BLaER1 treated with 17β-estradiol and CSF1 and Interleukin-3, amounts not matched to agents 10 nM and 100 nM (cell line): Measurements from ENCODE around the gene BAD.

Experiments
- H3K27ac ChIP-seq, 11 experiments: shearing (Covaris generic); formaldehyde crosslinking; 2 replicates each; pipeline ENCODE4 v1.8.1; 2022
- H3K27me3 ChIP-seq, 11 experiments: shearing (Covaris generic); formaldehyde crosslinking; 2 replicates each; pipeline ENCODE4 v1.8.1; 2022
- H3K36me3 ChIP-seq, 11 experiments: shearing (Covaris generic); formaldehyde crosslinking; 2 replicates each; pipeline ENCODE4 v1.8.1; 2022
- H3K4me1 ChIP-seq, 10 experiments: shearing (Covaris generic); formaldehyde crosslinking; 2 replicates each; pipeline ENCODE4 v1.8.1; 2022
- H3K4me2 ChIP-seq, 11 experiments: shearing (Covaris generic); formaldehyde crosslinking; 2 replicates each; pipeline ENCODE4 v1.8.1; 2022
- H3K4me3 ChIP-seq, 10 experiments: shearing (Covaris generic); formaldehyde crosslinking; 2 replicates each; pipeline ENCODE4 v1.8.1; 2022
- H3K9ac ChIP-seq, 11 experiments: shearing (Covaris generic); formaldehyde crosslinking; 2 replicates each; pipeline ENCODE4 v1.8.1; 2022
- H3K9me3 ChIP-seq, 11 experiments: shearing (Covaris generic); formaldehyde crosslinking; replicated peaks in 1 of 11; 2 replicates each; pipeline ENCODE4 v1.8.1; 2022
- H4K20me1 ChIP-seq, 11 experiments: shearing (Covaris generic); formaldehyde crosslinking; 2 replicates each; pipeline ENCODE4 v1.8.1; 2022
- Cebpa-rat ChIP-seq, 11 experiments: shearing (Covaris generic); IDR thresholded peaks; 2 replicates each; pipeline ENCODE4 v1.8.1; 2022

The BAD gene

GRCh38 chr11:64323373-64323772 lies 38.9 kb upstream of the BAD start:
- Histone ChIP-seq H3K4me1 (peaks cover 11 to 40% (median 31%) of the 10 kb centered on the region in 10 experiments), H3K36me3 (peaks cover 0 to 30% (median 14%) of the 10 kb centered on the region in 11 experiments; a peak in 15 of 22 replicates), H3K27me3 (no peaks in the 10 kb centered on the region), H3K9ac (peak overlapping the region in 4 of 11 experiments; percentile 13 to 41 (median 17); a peak in 2 of 22 replicates), H3K4me2 (peak overlapping the region in 7 of 11 experiments; percentile 36 to 61 (median 45); a peak in 10 of 22 replicates), H3K4me3 (no peak overlapping the region), H4K20me1 (no peaks in the 10 kb centered on the region), H3K9me3 (peaks cover 0 to 11% (median 0%) of the 10 kb centered on the region in 11 experiments; a peak in 9 of 22 replicates), H3K27ac (0 out of 22 replicates have a peak overlapping the region, but pooled peaks of 2 of the 11 experiments have one; percentile 7 to 36)
- TF ChIP-seq Cebpa-rat (IDR thresholded peaks at IDR 0.05): no peak

- no peak overlapping the region for H3K4me3 ChIP-seq
- H4K20me1 ChIP-seq: no peaks in the 10 kb centered on the region
- TF ChIP-seq Cebpa-rat (IDR thresholded peaks at IDR 0.05): no peak
- peak overlapping the region in 4 of 11 experiments; percentile 16 to 47 (median 24); a peak in 3 of 22 replicates for H3K9ac ChIP-seq
- no peaks in the 10 kb centered on the region for H3K27me3 ChIP-seq
- H3K27ac ChIP-seq: peak overlapping the region in 2 of 11 experiments; percentile 36 to 38; a peak in 3 of 22 replicates
- peaks cover 11 to 40% (median 31%) of the 10 kb centered on the region in 10 experiments for H3K4me1 ChIP-seq
- H3K4me2 ChIP-seq: peak overlapping the region in 8 of 11 experiments; percentile 20 to 61 (median 44); a peak in 15 of 22 replicates
- peaks cover 0 to 11% (median 0%) of the 10 kb centered on the region in 11 experiments; a peak in 9 of 22 replicates for H3K9me3 ChIP-seq
- H3K36me3 ChIP-seq: peaks cover 0 to 30% (median 14%) of the 10 kb centered on the region in 11 experiments; a peak in 15 of 22 replicates
Measured at GRCh38 chr11:64322925-64323260, 38.4 kb upstream of the BAD start.

- peak overlapping the region in 3 of 11 experiments; percentile 10 to 28 (median 17); a peak in 2 of 22 replicates for H3K9ac ChIP-seq
- H3K27me3 ChIP-seq: no peaks in the 10 kb centered on the region
- H3K36me3 ChIP-seq: peaks cover 0 to 30% (median 14%) of the 10 kb centered on the region in 11 experiments; a peak in 17 of 22 replicates
- H3K9me3 ChIP-seq: no peaks in the 10 kb centered on the region
- peak overlapping the region in 4 of 11 experiments; percentile 1 to 38 (median 16); a peak in 2 of 22 replicates for H3K27ac ChIP-seq
- H3K4me1 ChIP-seq: peaks cover 14 to 43% (median 33%) of the 10 kb centered on the region in 10 experiments
- H3K4me2 ChIP-seq: no peak overlapping the region
- H4K20me1 ChIP-seq: peaks cover 0 to 6% (median 0%) of the 10 kb centered on the region in 11 experiments; a peak in 5 of 22 replicates
- H3K4me3 ChIP-seq: no peak overlapping the region
- no peak for TF ChIP-seq Cebpa-rat (IDR thresholded peaks at IDR 0.05)
Measured at GRCh38 chr11:64321533-64321932, 37.1 kb upstream of the BAD start.

GRCh38 chr11:64321026-64321425 lies 36.6 kb upstream of the BAD start:
- no peak overlapping the region for H3K4me2 ChIP-seq
- H4K20me1 ChIP-seq: peaks cover 0 to 11% (median 5%) of the 10 kb centered on the region in 11 experiments; a peak in 11 of 22 replicates
- no peak for TF ChIP-seq Cebpa-rat (IDR thresholded peaks at IDR 0.05)
- no peak overlapping the region for H3K4me3 ChIP-seq
- H3K9me3 ChIP-seq: no peaks in the 10 kb centered on the region
- H3K27me3 ChIP-seq: no peaks in the 10 kb centered on the region
- peaks cover 19 to 48% (median 38%) of the 10 kb centered on the region in 10 experiments for H3K4me1 ChIP-seq
- H3K27ac ChIP-seq: peak overlapping the region in 4 of 11 experiments; percentile 1 to 38 (median 16); a peak in 3 of 22 replicates
- peak overlapping the region in 6 of 11 experiments; percentile 10 to 29 (median 18); a peak in 1 of 22 replicates for H3K9ac ChIP-seq
- peaks cover 5 to 34% (median 19%) of the 10 kb centered on the region in 11 experiments; a peak in 21 of 22 replicates for H3K36me3 ChIP-seq

GRCh38 chr11:64320556-64320955 lies 36.1 kb upstream of the BAD start:
- peaks cover 24 to 53% (median 42%) of the 10 kb centered on the region in 10 experiments for H3K4me1 ChIP-seq
- peaks cover 9 to 38% (median 24%) of the 10 kb centered on the region in 11 experiments for H3K36me3 ChIP-seq
- 0 out of 22 replicates have a peak overlapping the region, but pooled peaks of 2 of the 11 experiments have one; percentile 13 to 19 for H3K9ac ChIP-seq
- peak overlapping the region in 1 of 11 experiments; percentile 38; a peak in 1 of 22 replicates for H3K27ac ChIP-seq
- H3K27me3 ChIP-seq: no peaks in the 10 kb centered on the region
- H3K4me3 ChIP-seq: no peak overlapping the region
- no peaks in the 10 kb centered on the region for H3K9me3 ChIP-seq
- H4K20me1 ChIP-seq: peaks cover 0 to 16% (median 9%) of the 10 kb centered on the region in 11 experiments; a peak in 14 of 22 replicates
- TF ChIP-seq Cebpa-rat (IDR thresholded peaks at IDR 0.05): no peak
- 0 out of 22 replicates have a peak overlapping the region, but pooled peaks of 1 of the 11 experiments have one; percentile 96 for H3K4me2 ChIP-seq

- Histone ChIP-seq H3K27ac (peak overlapping the region; percentile 35 to 94 (median 88); a peak in 21 of 22 replicates), H3K4me3 (peak overlapping the region; percentile 73 to 92 (median 81)), H3K27me3 (no peaks in the 10 kb centered on the region), H3K4me2 (peak overlapping the region; percentile 86 to 97 (median 94)), H3K9ac (peak overlapping the region; percentile 81 to 94 (median 85)), H3K9me3 (no peaks in the 10 kb centered on the region), H3K4me1 (peaks cover 37 to 66% (median 46%) of the 10 kb centered on the region in 10 experiments), H4K20me1 (peaks cover 1 to 31% (median 24%) of the 10 kb centered on the region in 11 experiments; a peak in 18 of 22 replicates), H3K36me3 (peaks cover 24 to 53% (median 39%) of the 10 kb centered on the region in 11 experiments)
- TF ChIP-seq Cebpa-rat (IDR thresholded peaks at IDR 0.05): peak in 4 of 11 experiments; percentile 14 to 65 (median 38); a peak in 4 of 22 replicates
Measured at GRCh38 chr11:64318766-64319761, 34.6 kb upstream of the BAD start.

- TF ChIP-seq Cebpa-rat (IDR thresholded peaks at IDR 0.05): peak in 8 of 11 experiments; percentile 25 to 76 (median 49); a peak in 9 of 22 replicates
- Histone ChIP-seq H3K27ac (peak within 1 kb of the TSS; percentile 86 to 94 (median 89)), H3K36me3 (peaks cover 33 to 62% (median 47%) of the 10 kb centered on the region in 11 experiments)
Measured at GRCh38 chr11:64317961-64318765, 33.7 kb upstream of the BAD start, which contains the start of gene PRDX5. Gene PRDX5, plus strand, starts transcription at chr11:64318121. Its CDS starts 95 bp downstream, at chr11:64318216.

More at GRCh38 chr11:64317961-64318765, 33.7 kb upstream of the BAD start, which contains the start of gene PRDX5:
- no peaks in the 10 kb centered on the region for H3K27me3 ChIP-seq
- H3K9me3 ChIP-seq: no peaks in the 10 kb centered on the region
- H3K9ac ChIP-seq: peak within 1 kb of the TSS; percentile 81 to 94 (median 85)
- peak within 1 kb of the TSS; percentile 86 to 97 (median 94) for H3K4me2 ChIP-seq
- H3K4me1 ChIP-seq: peaks cover 31 to 66% (median 44%) of the 10 kb centered on the region in 10 experiments
- peak within 1 kb of the TSS; percentile 73 to 92 (median 81) for H3K4me3 ChIP-seq
- peaks cover 8 to 40% (median 33%) of the 10 kb centered on the region in 11 experiments; a peak in 19 of 22 replicates for H4K20me1 ChIP-seq
